ENCODE data around the gene UNC45B. TPM values are rescaled to one million over a fixed set of nuclear protein-coding genes. Genes with fewer than 3 reads are reported as not detected.
A peak's percentile ranks its signal among the peaks of the same experiment; 100 is the strongest.
"Not testable (repeated sequence)": the region's sequence is repeated elsewhere in the genome, so short reads cannot be mapped to it uniquely, and the experiment has no call there.

Gene UNC45B
- polyA plus RNA-seq, 3 donors from 2014 or later, result 0.41 to 1.0 TPM; not detected in 1

- not testable (repeated sequence) for H3K27ac Mint-ChIP-seq
Measured at GRCh38 chr17:35151080-35151479, 3.5 kb downstream of the UNC45B start.

GRCh38 chr17:35152421-35153140 lies 5.0 kb downstream of the UNC45B start:
- Mint-ChIP-seq H3K4me1 (no peaks in the 10 kb centered on the region), H3K4me3 (no peak overlapping the region), H3K9me3 (no peaks in the 10 kb centered on the region), H3K36me3 (no peaks in the 10 kb centered on the region), H3K27me3 (ENCODE audit: low read depth in 3 of 3) (peaks cover 2 to 3% (median 3%) of the 10 kb centered on the region in 3 donors), H3K27ac (no peak overlapping the region)
- DNase-seq, result no peak

More at GRCh38 chr17:35151080-35151479, 3.5 kb downstream of the UNC45B start:
- not testable (repeated sequence) for H3K4me1 Mint-ChIP-seq; H3K4me3 Mint-ChIP-seq; H3K36me3 Mint-ChIP-seq; H3K9me3 Mint-ChIP-seq; H3K27me3 Mint-ChIP-seq (ENCODE audit: low read depth in 3 of 3)
- DNase-seq, result peak in 1 of 3 donors; percentile 39

GRCh38 chr17:35154196-35155165 lies 6.9 kb downstream of the UNC45B start:
- Mint-ChIP-seq H3K4me3 (no peak overlapping the region), H3K27ac (no peak overlapping the region), H3K27me3 (ENCODE audit: low read depth in 3 of 3) (peaks cover 0 to 3% (median 1%) of the 10 kb centered on the region in 3 donors), H3K36me3 (no peaks in the 10 kb centered on the region), H3K9me3 (no peaks in the 10 kb centered on the region), H3K4me1 (peaks cover 4 to 8% of the 10 kb centered on the region in 2 donors)
- no peak for DNase-seq

GRCh38 chr17:35155246-35155645 lies 7.6 kb downstream of the UNC45B start:
- DNase-seq, result no peak
- H3K4me1 Mint-ChIP-seq, result peaks cover 12 to 15% of the 10 kb centered on the region in 2 donors
- H3K27me3 Mint-ChIP-seq (ENCODE audit: low read depth in 3 of 3), result peaks cover 0 to 1% (median 0%) of the 10 kb centered on the region in 3 donors
- H3K27ac Mint-ChIP-seq, result no peak overlapping the region
- no peaks in the 10 kb centered on the region for H3K36me3 Mint-ChIP-seq
- H3K9me3 Mint-ChIP-seq, result no peaks in the 10 kb centered on the region
- no peak overlapping the region for H3K4me3 Mint-ChIP-seq

GRCh38 chr17:35159940-35160339 lies 12.3 kb downstream of the UNC45B start:
- Mint-ChIP-seq H3K9me3 (no peaks in the 10 kb centered on the region), H3K36me3 (no peaks in the 10 kb centered on the region), H3K27ac (peak overlapping the region; percentile 88 to 98 (median 95)), H3K4me1 (peaks cover 46 to 48% of the 10 kb centered on the region in 2 donors), H3K27me3 (ENCODE audit: low read depth in 3 of 3) (peaks cover 0 to 1% (median 0%) of the 10 kb centered on the region in 3 donors), H3K4me3 (peak overlapping the region; percentile 71 to 80 (median 77))
- no peak for DNase-seq

- peak; percentile 73 to 80 (median 78) for DNase-seq
- H3K9me3 Mint-ChIP-seq, result no peaks in the 10 kb centered on the region
- peaks cover 0 to 1% (median 0%) of the 10 kb centered on the region in 3 donors for H3K27me3 Mint-ChIP-seq (ENCODE audit: low read depth in 3 of 3)
- peak overlapping the region; percentile 71 to 82 (median 77) for H3K4me3 Mint-ChIP-seq
- peaks cover 47 to 48% of the 10 kb centered on the region in 2 donors for H3K4me1 Mint-ChIP-seq
- peak overlapping the region; percentile 88 to 98 (median 95) for H3K27ac Mint-ChIP-seq
- H3K36me3 Mint-ChIP-seq, result no peaks in the 10 kb centered on the region
Measured at GRCh38 chr17:35160354-35161201, 13.0 kb downstream of the UNC45B start.

GRCh38 chr17:35161281-35161761 lies 13.7 kb downstream of the UNC45B start:
- peak overlapping the region; percentile 88 to 98 (median 95) for H3K27ac Mint-ChIP-seq
- no peaks in the 10 kb centered on the region for H3K36me3 Mint-ChIP-seq
- H3K4me3 Mint-ChIP-seq, result peak overlapping the region; percentile 71 to 82 (median 77)
- DNase-seq, result peak; percentile 65 to 73 (median 72)
- H3K27me3 Mint-ChIP-seq (ENCODE audit: low read depth in 3 of 3), result peaks cover 0 to 1% (median 0%) of the 10 kb centered on the region in 3 donors
- H3K4me1 Mint-ChIP-seq, result peaks cover 47 to 48% of the 10 kb centered on the region in 2 donors
- H3K9me3 Mint-ChIP-seq, result no peaks in the 10 kb centered on the region

GRCh38 chr17:35162755-35163154 lies 15.1 kb downstream of the UNC45B start:
- Mint-ChIP-seq H3K27ac (peak overlapping the region; percentile 88 to 98 (median 95)), H3K4me1 (peaks cover 47 to 48% of the 10 kb centered on the region in 2 donors), H3K4me3 (peak overlapping the region in 3 of 5 donors; percentile 38 to 77 (median 42)), H3K9me3 (no peaks in the 10 kb centered on the region), H3K36me3 (no peaks in the 10 kb centered on the region), H3K27me3 (ENCODE audit: low read depth in 3 of 3) (no peaks in the 10 kb centered on the region)
- DNase-seq, result no peak

GRCh38 chr17:35163886-35164285 lies 16.3 kb downstream of the UNC45B start:
- H3K4me1 Mint-ChIP-seq, result peaks cover 43 to 48% of the 10 kb centered on the region in 2 donors
- no peaks in the 10 kb centered on the region for H3K36me3 Mint-ChIP-seq
- DNase-seq, result no peak
- no peak overlapping the region for H3K4me3 Mint-ChIP-seq
- H3K27me3 Mint-ChIP-seq (ENCODE audit: low read depth in 3 of 3), result no peaks in the 10 kb centered on the region
- peak overlapping the region in 4 of 6 donors; percentile 25 to 60 (median 36) for H3K27ac Mint-ChIP-seq
- H3K9me3 Mint-ChIP-seq, result no peaks in the 10 kb centered on the region

GRCh38 chr17:35164716-35165115 lies 17.1 kb downstream of the UNC45B start:
- Mint-ChIP-seq H3K27me3 (ENCODE audit: low read depth in 3 of 3) (no peaks in the 10 kb centered on the region), H3K36me3 (no peaks in the 10 kb centered on the region), H3K9me3 (no peaks in the 10 kb centered on the region), H3K27ac (peak overlapping the region in 1 of 6 donors; percentile 45), H3K4me3 (no peak overlapping the region), H3K4me1 (peaks cover 37 to 41% of the 10 kb centered on the region in 2 donors)
- DNase-seq, result no peak

- Mint-ChIP-seq H3K27ac (peak overlapping the region in 1 of 6 donors; percentile 29), H3K36me3 (no peaks in the 10 kb centered on the region), H3K4me3 (no peak overlapping the region), H3K4me1 (peaks cover 23 to 28% of the 10 kb centered on the region in 2 donors), H3K27me3 (ENCODE audit: low read depth in 3 of 3) (no peaks in the 10 kb centered on the region), H3K9me3 (no peaks in the 10 kb centered on the region)
- no peak for DNase-seq
Measured at GRCh38 chr17:35166526-35166925, 18.9 kb downstream of the UNC45B start.

- Mint-ChIP-seq H3K36me3 (no peaks in the 10 kb centered on the region), H3K27ac (no peak overlapping the region), H3K4me1 (peaks cover 21 to 28% of the 10 kb centered on the region in 2 donors), H3K4me3 (no peak overlapping the region), H3K27me3 (ENCODE audit: low read depth in 3 of 3) (no peaks in the 10 kb centered on the region), H3K9me3 (no peaks in the 10 kb centered on the region)
- no peak for DNase-seq
Measured at GRCh38 chr17:35167046-35167445, 19.4 kb downstream of the UNC45B start.

GRCh38 chr17:35167666-35168065 lies 20.0 kb downstream of the UNC45B start:
- Mint-ChIP-seq H3K27ac (peak overlapping the region in 2 of 6 donors; percentile 17 to 26), H3K4me1 (peaks cover 21 to 27% of the 10 kb centered on the region in 2 donors), H3K36me3 (no peaks in the 10 kb centered on the region), H3K4me3 (no peak overlapping the region), H3K27me3 (ENCODE audit: low read depth in 3 of 3) (peaks cover 0 to 2% (median 0%) of the 10 kb centered on the region in 3 donors), H3K9me3 (no peaks in the 10 kb centered on the region)
- DNase-seq, result no peak
